MM.1S (cell line): Measurements from ENCODE around the gene LRP5.

Experiments
- DNase-seq: peaks from one replicate; pipeline ENCODE4 v3.0.0-alpha.2; 2015
- H2AFZ ChIP-seq: fragments of 300-600 bp; sonication (generic); 2 replicates; pipeline ENCODE4 v1.6.0; 2016; ENCODE audit warnings: antibody characterized with exemption, low read length
- H3F3A ChIP-seq: fragments of 300-600 bp; sonication (generic); 2 replicates; pipeline ENCODE4 v1.6.1; 2016; ENCODE audit warnings: mild to moderate bottlenecking, antibody characterized with exemption, low read length, moderate library complexity, mixed read lengths; ENCODE audit not compliant: insufficient read depth
- H3K27ac ChIP-seq: fragments of 300-600 bp; sonication (generic); 2 replicates; pipeline ENCODE4 v1.5.1; 2016; ENCODE audit warnings: mild to moderate bottlenecking, low read length
- H3K27me3 ChIP-seq: fragments of 300-600 bp; sonication (generic); replicated peaks from 2 replicates; pipeline ENCODE4 v1.6.0; 2016; ENCODE audit warnings: low read length; ENCODE audit not compliant: insufficient read depth
- H3K36me3 ChIP-seq: fragments of 300-600 bp; sonication (generic); replicated peaks from 2 replicates; pipeline ENCODE4 v1.6.1; 2016; ENCODE audit warnings: mild to moderate bottlenecking, low read length, mixed read lengths; ENCODE audit not compliant: insufficient read depth
- H3K4me1 ChIP-seq: fragments of 300-600 bp; sonication (generic); 2 replicates; pipeline ENCODE4 v1.6.1; 2016; ENCODE audit warnings: low read length, mixed read lengths
- H3K4me2 ChIP-seq: fragments of 300-600 bp; sonication (generic); 2 replicates; pipeline ENCODE4 v1.6.0; 2016; ENCODE audit warnings: low read depth, low read length
- H3K4me3 ChIP-seq: fragments of 300-600 bp; sonication (generic); 2 replicates; pipeline ENCODE4 v1.5.1; 2016; ENCODE audit warnings: low read length, mixed read lengths
- H3K79me2 ChIP-seq: fragments of 300-600 bp; sonication (generic); 2 replicates; pipeline ENCODE4 v1.6.1; 2016; ENCODE audit warnings: mixed run types, low read length, mixed read lengths
- H3K9ac ChIP-seq: fragments of 300-600 bp; sonication (generic); 2 replicates; pipeline ENCODE4 v1.6.1; 2016; ENCODE audit warnings: low read length, mixed read lengths
- H3K9me2 ChIP-seq: fragments of 300-600 bp; sonication (generic); replicated peaks from 2 replicates; pipeline ENCODE4 v1.6.1; 2016; ENCODE audit warnings: mild to moderate bottlenecking, low read length, mixed read lengths; ENCODE audit not compliant: insufficient read depth
- H3K9me3 ChIP-seq: fragments of 300-600 bp; sonication (generic); replicated peaks from 2 replicates; pipeline ENCODE4 v1.6.1; 2016; ENCODE audit warnings: mild to moderate bottlenecking, low read length, mixed read lengths; ENCODE audit not compliant: insufficient read depth
- H4K20me1 ChIP-seq: fragments of 300-600 bp; sonication (generic); 2 replicates; pipeline ENCODE4 v1.6.1; 2016; ENCODE audit warnings: mild to moderate bottlenecking, low read length, moderate library complexity, mixed read lengths; ENCODE audit not compliant: insufficient read depth
- CTCF ChIP-seq: fragments of 300-600 bp; sonication (generic); IDR thresholded peaks from 2 replicates; pipeline ENCODE4 v1.5.1; 2016; ENCODE audit warnings: antibody characterized with exemption, low read length, mixed read lengths
- EZH2 ChIP-seq: fragments of 300-600 bp; sonication (generic); optimal IDR thresholded peaks from 2 replicates; pipeline ENCODE3; 2017; ENCODE audit warnings: low read depth, mild to moderate bottlenecking, antibody characterized with exemption, low read length, mixed read lengths
- EZH2phosphoT487 ChIP-seq: fragments of 300-600 bp; sonication (generic); IDR thresholded peaks from 2 replicates; pipeline ENCODE4 v1.6.1; 2018; ENCODE audit warnings: antibody characterized with exemption, low read length

Gene LRP5

GRCh38 chr11:68380786-68381622, 68.6 kb downstream of the LRP5 start:
- TF ChIP-seq EZH2phosphoT487 (no peak), EZH2 (no peak)
- Histone ChIP-seq H3K9ac (no peak overlapping the region), H3K79me2 (no peaks in the 10 kb centered on the region), H2AFZ (no peak overlapping the region), H3K9me2 (no peaks in the 10 kb centered on the region), H3K9me3 (no peaks in the 10 kb centered on the region), H3K36me3 (no peaks in the 10 kb centered on the region), H3K4me1 (no peaks in the 10 kb centered on the region), H3K4me3 (no peak overlapping the region), H3K27ac (no peak overlapping the region), H4K20me1 (no peaks in the 10 kb centered on the region), H3K27me3 (no peaks in the 10 kb centered on the region), H3F3A (no peaks in the 10 kb centered on the region), H3K4me2 (no peak overlapping the region)
- no peak for DNase-seq

GRCh38 chr11:68381716-68382115, 69.3 kb downstream of the LRP5 start:
- H3K4me2 ChIP-seq = no peak overlapping the region
- H3K27ac ChIP-seq = no peak overlapping the region
- no peaks in the 10 kb centered on the region for H3K9me2 ChIP-seq
- H4K20me1 ChIP-seq = no peaks in the 10 kb centered on the region
- no peaks in the 10 kb centered on the region for H3K27me3 ChIP-seq
- no peaks in the 10 kb centered on the region for H3K9me3 ChIP-seq
- no peaks in the 10 kb centered on the region for H3K36me3 ChIP-seq
- no peak overlapping the region for H3K9ac ChIP-seq
- TF ChIP-seq CTCF = no peak
- TF ChIP-seq EZH2 = no peak
- TF ChIP-seq EZH2phosphoT487 = no peak
- no peak overlapping the region for H2AFZ ChIP-seq
- no peaks in the 10 kb centered on the region for H3F3A ChIP-seq
- DNase-seq = no peak
- no peaks in the 10 kb centered on the region for H3K4me1 ChIP-seq
- no peak overlapping the region for H3K4me3 ChIP-seq
- H3K79me2 ChIP-seq = no peaks in the 10 kb centered on the region

DNA sequence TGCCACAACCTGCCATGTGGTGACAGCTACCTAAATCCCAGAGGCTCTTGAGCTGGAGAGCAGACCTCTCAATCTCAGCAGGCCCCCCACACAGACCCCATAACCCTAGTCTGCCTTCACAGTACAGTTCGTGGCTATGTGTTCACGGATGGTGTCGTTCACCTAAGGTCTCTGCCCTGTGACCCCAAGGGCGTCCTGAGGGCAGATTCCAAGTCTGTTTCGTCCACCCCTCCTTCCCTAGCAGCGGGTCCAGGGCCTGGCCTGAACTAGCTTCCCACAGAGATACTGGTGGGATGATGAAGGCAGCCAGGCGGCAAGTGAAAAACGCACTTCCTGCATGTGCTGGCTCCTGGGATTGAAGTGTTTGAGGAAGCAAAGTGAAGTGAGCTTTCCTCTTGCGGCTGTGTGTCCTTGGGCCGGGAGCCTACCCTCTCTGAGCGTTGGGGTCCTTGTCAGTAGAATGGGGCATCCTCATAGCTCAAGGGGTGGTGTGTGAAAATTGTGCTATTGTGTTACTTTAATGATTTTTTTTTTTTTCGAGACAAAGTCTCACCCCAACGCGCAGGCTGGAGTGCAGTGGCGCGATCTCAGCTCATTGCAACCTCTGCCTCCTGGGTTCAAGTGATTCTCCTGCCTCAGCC, 70.1 kb downstream of the LRP5 start:
- Histone ChIP-seq H3K4me2 (no peak overlapping the region), H2AFZ (no peak overlapping the region), H3K36me3 (no peaks in the 10 kb centered on the region), H3K9me2 (no peaks in the 10 kb centered on the region), H3K9ac (no peak overlapping the region), H3K79me2 (no peaks in the 10 kb centered on the region), H3K27me3 (no peaks in the 10 kb centered on the region), H3K27ac (no peak overlapping the region), H3K4me3 (no peak overlapping the region), H3F3A (no peaks in the 10 kb centered on the region), H4K20me1 (no peaks in the 10 kb centered on the region), H3K9me3 (no peaks in the 10 kb centered on the region), H3K4me1 (no peaks in the 10 kb centered on the region)
- TF ChIP-seq EZH2phosphoT487 (no peak), CTCF (no peak), EZH2 (no peak)
- DNase-seq = no peak
